Parathyroid adenoma (tissue), 2 donors: Measurements from ENCODE around the gene HOXB9.
A peak's percentile ranks its signal among the peaks of the same experiment; 100 is the strongest.

Source experiments
- H2AFZ ChIP-seq: fragments of 300-600 bp; sonication (generic); one replicate; pipeline ENCODE4 v1.7.0; 2017; ENCODE audit warnings: antibody characterized with exemption, mild to moderate bottlenecking
- H3K27ac ChIP-seq: fragments of 300-600 bp; sonication (generic); one replicate; pipeline ENCODE4 v1.7.0; 2017
- H3K27me3 ChIP-seq: fragments of 300-600 bp; sonication (generic); one replicate; pipeline ENCODE4 v1.7.0; 2017; ENCODE audit warnings: low read length; ENCODE audit not compliant: control insufficient read depth, insufficient read depth
- H3K36me3 ChIP-seq: fragments of 300-600 bp; sonication (generic); one replicate; pipeline ENCODE4 v1.7.0; 2017; ENCODE audit warnings: low read length; ENCODE audit not compliant: control insufficient read depth, insufficient read depth
- H3K4me1 ChIP-seq: fragments of 300-600 bp; sonication (generic); one replicate; pipeline ENCODE4 v1.7.0; 2017; ENCODE audit warnings: control low read depth
- H3K4me2 ChIP-seq: fragments of 300-600 bp; sonication (generic); one replicate; pipeline ENCODE4 v1.7.0; 2017; ENCODE audit warnings: low read length
- H3K4me3 ChIP-seq: fragments of 300-600 bp; sonication (generic); one replicate; pipeline ENCODE4 v1.7.0; 2017; ENCODE audit warnings: low read depth, low read length
- H3K79me2 ChIP-seq: fragments of 300-600 bp; sonication (generic); one replicate; pipeline ENCODE4 v1.7.0; 2017; ENCODE audit warnings: control low read depth
- H3K9ac ChIP-seq: fragments of 300-600 bp; sonication (generic); one replicate; pipeline ENCODE4 v1.7.0; 2017; ENCODE audit warnings: mild to moderate bottlenecking
- H3K9me3 ChIP-seq: fragments of 300-600 bp; sonication (generic); one replicate; pipeline ENCODE4 v1.7.0; 2017; ENCODE audit warnings: low read length; ENCODE audit not compliant: control insufficient read depth
- TF ChIP-seq, protein P1 (sequence below): fragments of 300-600 bp; sonication (generic); IDR thresholded peaks from one replicate; pipeline ENCODE4 v1.7.0; 2017; ENCODE audit warnings: antibody characterized with exemption, mild to moderate bottlenecking
- donor health status: primary hyperparathyroidism.

The HOXB9 gene

DNA sequence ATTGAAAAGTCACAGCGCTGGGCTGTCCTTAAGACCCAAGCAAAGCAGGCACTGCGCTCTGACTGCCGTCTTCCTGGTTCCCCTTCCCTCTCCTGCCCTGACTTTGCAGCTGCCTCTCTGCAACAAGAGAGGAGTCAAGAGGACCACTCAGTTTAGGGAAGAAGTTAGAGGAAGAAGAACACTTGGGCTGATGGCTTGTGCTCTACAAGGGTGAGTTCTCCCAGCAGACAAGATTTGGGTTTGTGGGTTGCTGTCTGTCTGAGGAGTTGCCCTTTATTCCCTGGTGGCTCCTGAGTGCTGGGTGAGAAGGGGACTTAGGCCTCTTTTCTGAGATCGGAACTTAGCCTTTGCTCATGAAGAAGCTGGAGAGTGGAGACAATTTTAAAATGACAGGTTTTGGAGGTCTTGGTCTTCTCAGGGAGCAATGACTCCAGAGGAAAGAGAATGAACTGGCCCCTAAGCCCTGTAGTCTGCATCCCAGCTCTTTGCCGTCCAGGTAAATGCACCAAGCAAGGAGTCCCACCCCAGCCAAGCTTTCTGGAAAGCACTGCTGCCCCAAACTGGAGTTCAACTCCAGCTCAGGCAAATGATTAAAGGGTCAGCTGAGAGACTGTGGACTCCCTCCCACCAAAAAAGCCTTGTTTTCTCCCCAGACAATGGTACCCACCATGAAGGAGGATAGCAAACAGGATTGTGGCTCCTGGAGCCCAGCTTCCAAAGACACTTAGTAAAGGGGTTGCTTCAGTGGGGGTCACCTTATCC, 2.7 kb upstream of the HOXB9 start:
- TF ChIP-seq, protein P1, sequence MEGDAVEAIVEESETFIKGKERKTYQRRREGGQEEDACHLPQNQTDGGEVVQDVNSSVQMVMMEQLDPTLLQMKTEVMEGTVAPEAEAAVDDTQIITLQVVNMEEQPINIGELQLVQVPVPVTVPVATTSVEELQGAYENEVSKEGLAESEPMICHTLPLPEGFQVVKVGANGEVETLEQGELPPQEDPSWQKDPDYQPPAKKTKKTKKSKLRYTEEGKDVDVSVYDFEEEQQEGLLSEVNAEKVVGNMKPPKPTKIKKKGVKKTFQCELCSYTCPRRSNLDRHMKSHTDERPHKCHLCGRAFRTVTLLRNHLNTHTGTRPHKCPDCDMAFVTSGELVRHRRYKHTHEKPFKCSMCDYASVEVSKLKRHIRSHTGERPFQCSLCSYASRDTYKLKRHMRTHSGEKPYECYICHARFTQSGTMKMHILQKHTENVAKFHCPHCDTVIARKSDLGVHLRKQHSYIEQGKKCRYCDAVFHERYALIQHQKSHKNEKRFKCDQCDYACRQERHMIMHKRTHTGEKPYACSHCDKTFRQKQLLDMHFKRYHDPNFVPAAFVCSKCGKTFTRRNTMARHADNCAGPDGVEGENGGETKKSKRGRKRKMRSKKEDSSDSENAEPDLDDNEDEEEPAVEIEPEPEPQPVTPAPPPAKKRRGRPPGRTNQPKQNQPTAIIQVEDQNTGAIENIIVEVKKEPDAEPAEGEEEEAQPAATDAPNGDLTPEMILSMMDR = no peak

DNA sequence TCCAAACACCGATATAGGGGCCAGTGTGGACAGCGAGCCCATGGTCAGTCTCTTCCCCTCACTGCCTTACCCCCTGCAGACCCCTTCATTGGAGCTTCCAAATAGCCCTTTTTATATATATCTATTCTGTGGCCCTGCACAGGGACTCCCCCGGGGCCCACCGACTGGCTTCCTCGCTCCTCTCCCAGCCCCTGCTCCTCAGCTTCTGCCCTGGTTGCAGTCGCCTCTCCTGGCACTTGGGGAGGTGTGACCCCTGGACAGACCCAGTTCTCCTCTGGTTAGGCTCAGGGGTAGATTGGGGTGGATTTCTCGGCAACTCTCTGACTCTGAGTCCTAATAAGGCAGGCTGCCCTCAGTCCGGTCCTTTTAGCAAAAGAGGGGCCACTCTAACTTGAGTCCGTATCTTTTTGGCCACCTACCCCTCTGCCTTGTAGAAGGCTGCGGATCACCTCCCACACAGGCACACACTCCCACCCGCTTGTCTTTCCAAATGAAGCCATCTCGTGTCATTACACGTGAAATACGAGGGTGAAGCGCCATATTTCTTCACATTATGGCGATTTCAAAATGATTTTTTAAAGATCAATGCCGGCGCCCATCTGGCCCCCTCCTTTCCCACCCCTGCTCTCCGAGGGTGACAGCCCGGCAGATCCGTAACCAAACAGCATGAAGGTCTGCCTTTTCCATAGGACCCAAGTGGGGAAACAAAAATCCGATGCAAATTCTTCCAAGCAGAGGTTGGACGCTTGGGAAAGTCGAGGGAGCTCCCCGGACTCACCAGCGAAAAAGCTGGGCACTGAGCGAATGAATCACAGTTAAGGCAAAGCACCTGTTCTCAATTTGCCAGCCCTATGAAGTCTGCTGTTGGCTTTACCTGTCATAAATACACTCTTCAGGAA, 1.7 kb upstream of the HOXB9 start:
- Histone ChIP-seq H3K36me3 (no peaks in the 10 kb centered on the region), H3K27me3 (peaks cover 42% of the 10 kb centered on the region), H3K9ac (no peak overlapping the region), H3K4me2 (no peak overlapping the region), H3K79me2 (no peaks in the 10 kb centered on the region), H3K27ac (no peak overlapping the region), H3K4me3 (no peak overlapping the region), H3K4me1 (peaks cover 6% of the 10 kb centered on the region), H3K9me3 (no peaks in the 10 kb centered on the region), H2AFZ (no peak overlapping the region)
- TF ChIP-seq, protein P1 = no peak

More for the DNA sequence above, 2.7 kb upstream of the HOXB9 start:
- H3K79me2 ChIP-seq = no peaks in the 10 kb centered on the region
- no peak overlapping the region for H3K4me3 ChIP-seq
- H3K9ac ChIP-seq = no peak overlapping the region
- peaks cover 42% of the 10 kb centered on the region for H3K27me3 ChIP-seq
- no peaks in the 10 kb centered on the region for H3K9me3 ChIP-seq
- no peak overlapping the region for H3K27ac ChIP-seq
- H3K36me3 ChIP-seq = no peaks in the 10 kb centered on the region
- H3K4me1 ChIP-seq = peaks cover 6% of the 10 kb centered on the region
- H3K4me2 ChIP-seq = no peak overlapping the region
- no peak overlapping the region for H2AFZ ChIP-seq

DNA sequence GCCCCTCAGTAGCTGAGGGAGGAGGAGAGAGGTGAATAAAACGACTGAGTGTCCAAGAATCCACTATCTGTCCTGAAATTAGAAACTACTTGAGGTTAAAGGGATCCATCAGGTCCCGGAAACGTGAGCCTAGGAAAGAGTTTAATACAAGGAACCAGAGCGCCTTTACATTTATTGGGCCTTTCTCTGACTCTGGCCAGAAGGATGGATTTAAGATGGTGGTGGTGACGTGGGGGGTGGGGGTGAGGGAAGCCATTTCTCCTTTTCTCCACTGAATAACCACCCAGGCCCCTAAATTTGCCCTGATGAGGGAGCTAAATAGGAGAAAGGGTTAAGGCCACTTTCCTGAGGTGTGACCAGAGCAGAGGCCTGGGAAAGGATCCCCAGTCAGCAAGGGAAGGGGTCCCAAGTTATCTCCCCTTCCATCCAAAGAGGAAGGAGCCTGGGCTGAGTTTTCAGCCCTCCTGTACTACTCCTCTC, 1.0 kb upstream of the HOXB9 start:
- H3K4me1 ChIP-seq = peaks cover 6% of the 10 kb centered on the region
- H3K9ac ChIP-seq = no peak overlapping the region
- no peak overlapping the region for H2AFZ ChIP-seq
- H3K4me2 ChIP-seq = no peak overlapping the region
- peaks cover 44% of the 10 kb centered on the region for H3K27me3 ChIP-seq
- no peaks in the 10 kb centered on the region for H3K36me3 ChIP-seq
- no peaks in the 10 kb centered on the region for H3K9me3 ChIP-seq
- TF ChIP-seq, protein P1 = no peak
- no peak overlapping the region for H3K27ac ChIP-seq
- no peaks in the 10 kb centered on the region for H3K79me2 ChIP-seq
- H3K4me3 ChIP-seq = no peak overlapping the region

DNA sequence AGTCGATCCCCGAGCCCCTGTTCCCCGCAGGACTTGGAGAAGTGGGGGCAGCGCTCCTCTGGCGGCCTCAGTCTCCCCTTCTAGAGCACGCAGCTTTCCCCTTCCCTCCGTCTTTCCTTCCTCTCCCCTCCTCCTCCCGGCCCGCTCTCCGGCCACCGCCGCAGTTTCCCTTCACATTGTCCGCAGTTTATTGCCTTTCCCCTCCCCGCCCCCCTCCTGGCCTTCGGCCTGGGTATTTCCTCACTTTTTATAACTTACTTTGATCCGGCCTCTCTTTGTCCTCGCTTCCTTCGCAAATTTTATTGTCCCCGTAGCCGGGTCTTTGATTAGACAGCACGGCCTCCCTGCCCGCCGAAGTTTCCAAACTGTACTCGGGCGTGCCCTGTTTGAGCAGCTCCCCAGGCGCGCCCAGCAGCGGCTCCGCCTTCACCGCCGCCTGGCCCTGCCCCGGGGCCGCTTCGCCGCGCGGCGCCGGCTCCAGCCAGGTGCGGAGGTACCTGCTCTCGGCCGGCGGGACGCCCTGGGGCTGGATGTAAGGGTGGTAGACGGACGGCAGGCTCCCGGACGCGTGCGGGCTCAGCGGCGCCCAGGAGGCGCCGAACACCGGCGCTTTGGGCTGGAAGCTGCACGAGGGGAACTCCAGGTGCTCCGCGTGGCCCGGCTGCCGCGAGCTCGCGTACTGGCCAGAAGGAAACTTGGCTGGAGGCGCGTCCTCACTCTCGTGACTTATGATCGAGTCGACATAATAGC, 488 bp downstream of the HOXB9 start:
- no peak overlapping the region for H3K9ac ChIP-seq
- no peaks in the 10 kb centered on the region for H3K36me3 ChIP-seq
- H3K9me3 ChIP-seq = no peaks in the 10 kb centered on the region
- H3K27me3 ChIP-seq = peaks cover 42% of the 10 kb centered on the region
- H3K4me2 ChIP-seq = peak overlapping the region; percentile 58
- TF ChIP-seq, protein P1 = no peak
- no peaks in the 10 kb centered on the region for H3K79me2 ChIP-seq
- no peak overlapping the region for H2AFZ ChIP-seq
- H3K4me3 ChIP-seq = peak overlapping the region; percentile 31
- no peak overlapping the region for H3K27ac ChIP-seq
- H3K4me1 ChIP-seq = peaks cover 6% of the 10 kb centered on the region
